ENCODE results near the gene SULT1C4.

Gene SULT1C4

GRCh38 chr2:108370080-108370479 is 7.7 kb upstream of the SULT1C4 start:
- DNase-seq (ENCODE audit: low read depth, low spot score) = no peak

- no peak for DNase-seq (ENCODE audit: low read depth, low spot score)
These were observed 980 bp upstream of the SULT1C4 start for GRCh38 chr2:108376774-108377173.

- peak; percentile 4 for DNase-seq (ENCODE audit: low read depth, low spot score)
These were observed 353 bp upstream of the SULT1C4 start for GRCh38 chr2:108377401-108377800.

- DNase-seq (ENCODE audit: low read depth, low spot score) = no peak
These were observed 1.1 kb downstream of the SULT1C4 start for GRCh38 chr2:108378851-108379250.

GRCh38 chr2:108382196-108382595 is 4.4 kb downstream of the SULT1C4 start:
- no peak for DNase-seq (ENCODE audit: low read depth, low spot score)

- DNase-seq (ENCODE audit: low read depth, low spot score) = peak; percentile 53
These were observed 5.5 kb downstream of the SULT1C4 start for GRCh38 chr2:108383146-108383830.

GRCh38 chr2:108384662-108385393 is 7.1 kb downstream of the SULT1C4 start:
- no peak for DNase-seq (ENCODE audit: low read depth, low spot score)

GRCh38 chr2:108385411-108386071 is 7.8 kb downstream of the SULT1C4 start:
- no peak for DNase-seq (ENCODE audit: low read depth, low spot score)

- no peak for DNase-seq (ENCODE audit: low read depth, low spot score)
These were observed 10.3 kb downstream of the SULT1C4 start for GRCh38 chr2:108388045-108388444.

- DNase-seq (ENCODE audit: low read depth, low spot score) = no peak
These were observed 12.6 kb downstream of the SULT1C4 start for GRCh38 chr2:108390340-108390739.

- no peak for DNase-seq (ENCODE audit: low read depth, low spot score)
These were observed 14.3 kb downstream of the SULT1C4 start for GRCh38 chr2:108392029-108392428.

- DNase-seq (ENCODE audit: low read depth, low spot score) = no peak
These were observed 15.4 kb downstream of the SULT1C4 start for GRCh38 chr2:108393197-108393596.

- no peak for DNase-seq (ENCODE audit: low read depth, low spot score)
These were observed 17.4 kb downstream of the SULT1C4 start for GRCh38 chr2:108395155-108395554.

- DNase-seq (ENCODE audit: low read depth, low spot score) = peak; percentile 14
These were observed 19.1 kb downstream of the SULT1C4 start for GRCh38 chr2:108396845-108397244.

- DNase-seq (ENCODE audit: low read depth, low spot score) = no peak
These were observed 21.7 kb downstream of the SULT1C4 start for GRCh38 chr2:108399479-108399878.

- DNase-seq (ENCODE audit: low read depth, low spot score) = no peak
These were observed 24.0 kb downstream of the SULT1C4 start for GRCh38 chr2:108401800-108402199.

- DNase-seq (ENCODE audit: low read depth, low spot score) = peak; percentile 84
These were observed 25.7 kb downstream of the SULT1C4 start for GRCh38 chr2:108403494-108403893.

GRCh38 chr2:108404784-108405397 is 27.1 kb downstream of the SULT1C4 start:
- no peak for DNase-seq (ENCODE audit: low read depth, low spot score)

GRCh38 chr2:108407864-108408729 is 30.3 kb downstream of the SULT1C4 start:
- no peak for DNase-seq (ENCODE audit: low read depth, low spot score)

GRCh38 chr2:108409768-108410167 is 32.0 kb downstream of the SULT1C4 start:
- DNase-seq (ENCODE audit: low read depth, low spot score) = no peak

GRCh38 chr2:108412995-108413710 is 35.4 kb downstream of the SULT1C4 start:
- no peak for DNase-seq (ENCODE audit: low read depth, low spot score)
